NCI-H82 (cell line): Measurements from ENCODE around the gene ABCC6.
"Not testable (repeated sequence)": the region's sequence is repeated elsewhere in the genome, so short reads cannot be mapped to it uniquely, and the experiment has no call there.

Source experiments
- DNase-seq: peaks from one replicate; lab custom pipeline; 2025; lab: John Stamatoyannopoulos, UW

Gene ABCC6

DNA sequence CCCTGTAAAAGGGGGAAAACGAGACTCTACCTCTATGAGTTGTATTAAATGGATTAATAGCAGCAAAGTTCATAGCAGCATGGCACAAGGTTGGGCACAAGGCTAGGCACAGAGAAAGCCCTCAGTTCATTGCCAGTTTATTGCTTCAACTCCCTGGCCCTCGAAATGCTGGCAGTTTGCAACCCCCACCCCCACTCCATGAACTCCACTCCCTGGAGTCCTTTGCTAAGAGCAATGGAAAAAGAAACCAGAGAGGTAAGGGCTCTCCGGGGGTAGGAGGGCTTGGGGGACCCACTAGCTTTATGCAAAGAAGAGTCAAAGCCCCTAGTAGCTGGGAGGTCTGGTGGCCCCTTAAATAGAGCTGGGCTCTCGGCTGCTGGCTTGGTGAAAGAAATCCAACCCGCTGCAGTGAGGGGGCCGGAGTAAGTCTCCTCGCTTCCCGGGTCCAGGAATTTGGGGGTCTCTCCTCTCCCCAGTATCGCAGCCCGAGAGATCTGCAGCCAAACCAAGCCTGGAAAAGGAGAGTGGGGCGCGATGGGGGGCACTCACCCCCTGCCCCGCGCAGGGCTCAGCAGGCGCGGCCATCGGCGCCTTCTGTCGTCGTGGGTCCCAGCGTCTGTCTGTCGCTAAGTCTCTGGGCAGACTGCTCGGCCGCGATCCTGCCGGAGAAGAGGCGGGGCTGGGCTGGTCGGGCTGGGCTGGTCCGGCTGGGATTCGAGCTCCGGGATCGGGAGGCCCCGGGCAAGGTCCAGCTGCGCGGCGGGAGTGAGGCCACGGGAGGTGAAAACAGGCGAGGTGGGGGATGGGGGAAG lies at the start of gene ABCC6:
ABCC6 (minus strand) TSS at position 645 of the 812 bp plus-strand sequence; CDS start at position 585, 60 bp downstream.
- not testable (repeated sequence) for DNase-seq

DNA sequence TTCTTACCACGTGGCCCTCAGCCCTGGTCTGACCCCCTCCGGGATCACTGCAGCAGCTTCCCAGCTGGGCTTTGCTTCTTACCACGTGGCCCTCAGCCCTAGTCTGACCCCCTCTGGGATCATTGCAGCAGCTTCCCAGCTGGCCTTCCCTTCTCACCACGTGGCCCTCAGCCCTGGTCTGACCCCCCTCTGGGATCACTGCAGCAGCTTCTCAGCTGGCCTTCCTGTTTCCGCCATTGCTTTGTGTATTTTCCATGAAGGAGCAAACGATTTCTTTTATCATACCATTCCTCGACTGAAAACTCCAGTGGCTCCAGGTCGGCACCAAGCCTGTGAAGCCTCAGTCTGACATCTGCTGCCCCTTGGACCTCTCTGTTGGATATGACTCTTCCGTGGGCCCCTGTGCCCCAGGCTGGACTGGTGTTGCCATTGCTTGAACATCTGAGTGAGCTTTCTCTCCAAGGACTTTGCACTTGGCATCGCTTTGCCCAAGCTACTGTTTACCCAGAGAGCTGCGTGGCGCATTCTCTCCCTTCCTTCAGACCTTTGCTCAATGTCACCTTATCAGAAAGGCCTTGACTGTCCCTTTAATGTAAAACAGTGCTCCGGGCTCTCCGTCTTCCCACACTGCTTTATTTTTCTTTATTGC lies 49.4 kb upstream of the ABCC6 start:
- DNase-seq = not testable (repeated sequence)

DNA sequence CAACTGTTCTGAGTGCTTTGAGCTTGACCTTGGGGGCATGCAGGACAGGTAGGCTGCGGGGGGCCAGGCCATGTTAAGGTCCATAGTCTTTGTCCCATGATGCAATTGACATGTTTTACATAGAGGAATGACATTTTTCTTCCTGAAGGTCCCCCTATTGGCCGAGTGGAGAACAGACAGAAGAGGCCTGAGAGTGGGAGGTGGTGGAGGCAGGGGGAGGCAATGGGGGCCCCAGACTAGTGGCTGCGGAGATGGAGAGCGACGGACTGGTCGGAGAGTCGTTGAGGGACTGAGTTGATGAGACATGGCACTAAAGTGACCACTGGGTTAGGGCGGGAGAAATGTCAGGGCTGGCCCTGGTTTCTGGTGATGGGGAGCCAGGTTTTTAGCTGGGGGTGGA lies 48.4 kb upstream of the ABCC6 start:
- DNase-seq = not testable (repeated sequence)

DNA sequence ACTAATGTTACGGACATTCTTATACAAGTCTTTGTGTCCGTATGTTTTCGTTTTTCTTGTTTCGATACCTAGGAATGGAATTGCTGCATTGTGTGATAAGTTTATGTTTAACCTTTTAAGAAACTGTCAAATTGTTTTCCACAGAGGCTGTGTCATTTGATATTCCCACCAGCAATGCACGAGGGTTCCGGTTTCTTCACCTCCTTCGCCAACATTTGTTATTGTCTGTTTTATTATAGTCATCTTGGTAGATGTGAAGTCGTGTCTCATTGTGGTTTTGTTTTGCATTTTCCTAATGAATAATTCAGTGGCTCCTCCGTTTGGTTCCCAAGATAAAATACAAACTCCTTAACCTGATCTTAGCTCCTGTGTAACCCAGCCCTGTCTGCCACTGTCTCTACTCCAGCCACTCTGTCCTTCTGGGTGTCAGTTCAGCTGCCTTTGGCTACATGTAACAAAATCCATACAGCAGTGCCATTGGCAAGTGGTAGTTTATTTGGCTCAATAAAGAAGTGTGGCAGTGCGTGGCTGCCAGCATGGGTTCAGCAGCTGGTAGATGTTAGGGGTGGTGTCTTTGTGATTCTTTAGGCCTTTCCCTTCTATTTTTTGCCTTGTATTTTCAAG lies 45.0 kb upstream of the ABCC6 start:
- DNase-seq = not testable (repeated sequence)

DNA sequence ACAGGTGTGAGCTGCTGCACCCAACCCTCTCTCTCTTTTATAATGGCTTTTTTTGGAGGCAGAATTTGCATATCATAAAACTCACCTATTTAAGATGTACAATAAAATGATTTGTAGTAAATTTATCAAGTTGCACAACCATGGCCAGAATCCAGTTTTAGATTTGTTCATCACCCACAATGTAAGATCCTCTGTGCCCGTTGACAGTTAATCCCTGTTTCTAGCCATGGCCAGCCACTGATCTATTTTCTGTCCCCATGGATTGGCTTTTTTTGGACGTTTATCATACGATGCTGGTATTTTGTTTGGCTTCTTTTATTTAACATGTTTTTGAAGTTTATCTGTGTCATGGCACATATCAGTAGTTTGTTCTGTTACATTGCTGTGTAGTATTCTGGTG lies 44.4 kb upstream of the ABCC6 start:
- DNase-seq = not testable (repeated sequence)

DNA sequence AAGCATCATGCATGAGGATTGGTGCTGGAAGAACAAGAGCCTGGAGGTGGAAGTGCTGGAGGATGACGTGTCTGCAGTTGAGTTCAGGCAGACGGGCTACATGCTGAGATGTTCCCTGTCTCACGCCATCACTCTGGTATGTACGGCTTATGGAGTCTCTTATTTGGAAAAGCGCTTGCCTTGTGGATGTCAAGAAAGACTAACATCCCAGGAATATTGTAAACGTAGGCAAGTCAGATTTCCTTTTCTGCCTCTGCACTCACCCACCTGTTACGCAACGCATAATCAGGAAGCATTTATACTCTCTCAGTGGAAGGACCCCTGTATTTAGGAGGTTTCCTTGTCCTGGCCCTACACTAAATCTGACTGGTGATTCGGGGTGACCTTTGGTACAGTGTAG lies 41.8 kb upstream of the ABCC6 start:
- DNase-seq = not testable (repeated sequence)

DNA sequence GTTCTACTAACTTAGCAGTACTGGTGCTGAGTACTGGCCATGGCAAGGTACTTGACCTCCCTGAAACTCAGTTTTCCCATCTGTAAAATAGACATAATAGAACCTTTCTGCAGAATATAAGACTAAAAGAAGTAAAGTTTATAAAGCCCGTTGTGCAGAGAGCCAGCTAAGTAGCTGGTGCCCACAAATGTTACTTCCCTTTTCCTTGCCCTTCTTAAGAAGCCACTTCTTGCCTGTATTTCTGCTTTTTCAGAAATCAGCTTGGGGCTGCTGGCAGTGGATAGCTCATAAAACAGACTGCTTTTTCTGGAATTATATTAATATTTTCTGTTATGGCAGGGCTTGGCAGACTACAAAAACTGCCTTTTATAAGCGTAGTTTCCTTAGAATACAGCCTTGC lies 40.7 kb upstream of the ABCC6 start:
- DNase-seq = not testable (repeated sequence)

DNA sequence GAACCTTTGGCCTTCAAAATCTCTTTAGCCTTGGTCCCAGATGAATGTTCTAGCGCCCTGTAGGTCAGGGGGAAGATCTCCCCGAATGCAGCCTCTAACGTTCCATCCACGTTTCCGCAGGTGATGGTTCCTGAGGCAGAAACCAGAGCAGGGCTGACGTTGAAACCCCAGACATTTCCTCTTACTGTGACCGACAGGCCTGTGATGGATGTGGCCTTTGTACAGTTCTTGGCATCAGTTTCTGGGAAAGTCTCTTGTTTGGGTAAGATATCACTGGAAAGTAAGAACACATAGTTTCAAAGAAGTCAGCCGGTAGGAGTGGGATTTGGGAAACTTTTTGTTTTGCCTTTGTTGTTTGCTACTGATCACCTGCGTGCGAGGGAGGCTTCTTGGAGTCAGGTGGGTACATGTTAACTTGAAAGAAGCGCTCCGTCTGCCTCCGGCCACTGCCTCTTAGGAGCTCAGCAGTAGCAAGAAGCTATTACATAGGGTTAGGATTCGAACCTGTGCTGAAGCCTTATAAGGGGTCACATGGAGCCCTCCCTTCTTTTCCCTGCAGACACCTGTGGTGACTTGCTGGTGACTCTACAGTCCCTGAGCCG lies 39.8 kb upstream of the ABCC6 start:
- DNase-seq = not testable (repeated sequence)

DNA sequence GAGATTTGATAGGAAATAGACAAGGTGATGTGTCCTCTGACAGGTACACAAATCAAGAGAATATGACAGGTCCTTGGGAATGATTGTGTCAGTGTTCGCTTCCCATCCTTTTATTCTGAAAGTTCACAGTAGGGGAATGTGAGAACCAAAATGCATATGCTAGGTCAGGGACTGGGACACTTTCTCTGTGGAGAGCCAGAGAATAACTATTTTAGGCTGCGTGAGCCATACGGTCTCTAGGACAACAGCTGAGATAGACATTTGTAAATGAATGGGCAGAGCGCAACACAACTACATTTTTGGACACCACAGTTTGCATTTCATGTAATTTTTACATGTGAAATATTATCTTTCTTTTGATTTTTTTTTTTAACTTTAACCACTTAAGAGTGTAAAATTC lies 36.7 kb upstream of the ABCC6 start:
- DNase-seq = not testable (repeated sequence)

DNA sequence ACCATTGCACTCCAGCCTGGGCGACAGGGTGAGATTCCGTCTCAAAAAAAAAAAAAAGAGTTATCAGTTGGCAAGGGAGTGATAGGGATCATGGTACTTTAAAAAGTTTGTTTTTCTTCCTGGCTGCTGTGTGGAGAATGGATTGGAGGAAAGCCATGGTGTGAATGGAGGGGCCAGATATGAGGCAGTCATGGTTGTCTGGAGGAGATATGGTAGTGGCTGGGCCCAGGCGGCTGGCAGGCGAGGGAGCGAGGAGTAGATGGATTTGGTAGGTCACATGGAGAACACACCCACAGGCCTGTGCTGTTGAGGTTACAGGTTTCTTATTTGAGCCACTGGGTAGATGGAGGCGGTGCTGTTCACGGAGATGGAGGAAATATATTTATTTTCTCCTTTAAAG lies 35.5 kb upstream of the ABCC6 start:
- DNase-seq = not testable (repeated sequence)

DNA sequence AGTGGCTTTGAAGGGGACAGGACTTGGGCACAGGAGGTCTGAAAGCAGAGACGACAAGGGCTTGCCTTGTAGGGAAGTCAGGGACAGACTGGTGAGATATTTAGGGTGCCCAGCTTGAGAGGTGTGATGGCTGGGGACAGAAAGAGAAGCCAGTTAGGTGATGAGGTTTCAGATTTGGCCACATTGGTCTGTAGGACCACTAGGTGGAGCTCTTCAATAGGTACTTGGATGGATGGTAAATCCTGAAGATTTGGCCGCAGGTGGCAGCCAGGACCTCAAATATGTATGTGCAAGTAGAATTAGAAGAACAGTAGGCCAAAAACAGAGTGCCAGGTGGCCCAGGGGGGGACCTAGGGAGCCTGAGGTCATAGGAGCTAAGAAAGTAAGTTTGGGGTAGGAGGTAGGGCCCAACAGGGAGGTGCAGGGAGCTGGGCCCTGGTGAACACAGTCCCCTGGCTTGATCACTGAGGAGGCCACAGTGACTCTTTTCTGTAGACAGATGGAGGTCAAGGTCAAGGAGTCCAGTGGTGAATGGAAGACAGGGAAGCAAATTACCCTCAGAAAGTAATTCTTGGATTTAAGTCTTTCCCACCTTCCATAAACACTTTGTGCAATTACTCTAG lies 34.1 kb upstream of the ABCC6 start:
- not testable (repeated sequence) for DNase-seq

DNA sequence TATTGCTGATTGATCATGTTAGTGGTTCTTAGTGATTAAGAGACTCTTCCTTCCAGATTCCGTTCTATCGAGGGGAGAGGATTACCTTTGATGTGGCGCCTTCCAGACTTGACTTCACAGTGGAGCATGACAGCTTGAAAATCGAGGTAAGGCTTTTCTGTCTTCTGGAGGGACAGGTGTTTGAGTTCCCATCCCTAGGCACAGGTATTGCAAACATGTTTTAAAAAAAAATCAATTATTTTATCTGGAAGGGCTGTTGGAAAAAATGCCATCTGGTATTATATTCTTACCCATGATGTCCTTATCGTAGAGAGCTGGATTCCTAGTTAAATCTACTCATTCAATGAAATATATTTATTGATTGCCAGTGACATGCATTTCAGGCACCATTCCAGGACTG lies 29.1 kb upstream of the ABCC6 start:
- not testable (repeated sequence) for DNase-seq

DNA sequence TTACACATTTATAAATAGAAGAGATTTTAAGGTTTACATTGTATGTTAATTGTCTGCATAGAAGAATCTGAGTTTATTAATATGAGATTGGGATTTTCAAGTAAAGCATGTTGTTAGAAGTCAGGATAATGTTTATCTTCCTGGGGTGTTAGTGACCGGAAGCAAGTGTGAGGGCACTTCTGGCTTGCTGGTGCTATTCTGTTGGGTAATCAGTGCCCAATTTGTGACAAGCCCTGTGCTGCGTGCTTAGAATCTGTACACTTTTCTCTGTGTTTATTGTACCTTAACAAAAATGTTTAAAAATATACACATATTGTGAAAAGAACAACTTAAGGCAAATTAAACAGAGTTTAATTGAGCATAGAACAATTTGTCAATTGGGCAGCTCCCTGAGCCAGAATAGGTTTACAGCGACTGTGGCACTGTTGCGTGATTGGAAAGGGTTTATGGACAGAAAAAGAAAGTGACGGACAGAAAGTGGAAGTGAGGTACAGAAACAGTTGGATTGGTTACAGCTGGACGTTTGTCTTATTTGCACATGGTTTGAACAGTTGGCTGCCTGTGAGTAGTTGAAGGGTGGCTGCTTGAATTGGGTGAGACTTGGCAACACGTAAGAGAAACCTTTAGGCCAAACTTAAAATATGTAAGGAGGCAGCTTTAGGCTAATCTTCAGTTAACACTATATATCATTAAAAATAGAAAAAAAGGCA lies 26.5 kb upstream of the ABCC6 start:
- not testable (repeated sequence) for DNase-seq

DNA sequence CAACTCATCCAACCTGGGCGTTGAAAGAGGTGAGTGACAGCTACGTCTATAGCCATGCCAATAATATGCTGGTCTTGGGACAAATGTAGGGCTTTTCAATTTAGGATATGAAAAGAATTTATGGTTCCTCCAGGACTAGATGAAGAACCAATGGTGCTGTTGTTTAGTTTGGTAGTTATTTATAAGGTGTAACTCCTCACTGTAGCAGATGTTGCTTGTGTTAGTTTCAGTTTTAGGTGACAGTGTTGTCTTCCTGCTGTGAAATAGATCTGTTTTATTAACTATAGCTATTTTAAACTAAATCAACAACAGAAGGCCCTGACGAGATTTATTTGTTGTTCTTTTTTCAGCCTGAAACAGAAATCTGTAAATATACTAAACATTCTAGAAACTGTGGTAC lies 24.1 kb upstream of the ABCC6 start:
- DNase-seq = not testable (repeated sequence)

DNA sequence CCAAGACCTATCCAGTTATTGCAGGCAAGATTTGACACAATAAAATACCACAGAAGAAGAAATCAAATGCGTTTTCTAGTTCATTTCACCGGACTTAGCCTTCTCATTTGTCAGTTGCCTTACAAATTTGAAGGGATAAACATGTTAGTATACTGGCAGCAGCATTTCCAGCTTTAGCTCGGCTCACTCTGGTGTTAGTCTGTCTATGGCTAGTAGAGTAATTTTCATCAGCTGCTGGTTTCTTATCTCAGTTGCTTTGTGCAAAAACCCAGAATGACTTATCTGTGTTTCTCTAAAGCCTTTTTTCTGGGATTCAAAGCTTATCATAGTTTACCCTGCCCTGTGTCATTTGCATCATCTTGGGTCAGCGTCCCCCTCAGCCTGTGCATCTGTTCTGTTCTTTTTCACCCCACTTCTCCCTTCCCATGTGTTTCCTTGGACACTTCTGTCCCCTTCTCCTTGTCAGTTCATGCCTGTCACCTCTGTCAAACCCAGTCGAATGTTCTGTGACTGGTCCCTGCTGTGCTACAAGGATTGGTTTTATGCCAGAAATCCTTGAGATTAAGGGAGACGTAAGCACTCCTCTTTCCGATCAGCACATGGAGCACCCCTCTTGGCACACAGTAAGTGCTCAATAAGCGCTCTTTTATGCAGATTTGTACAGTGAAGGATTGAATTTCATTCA lies 23.4 kb upstream of the ABCC6 start:
- not testable (repeated sequence) for DNase-seq

DNA sequence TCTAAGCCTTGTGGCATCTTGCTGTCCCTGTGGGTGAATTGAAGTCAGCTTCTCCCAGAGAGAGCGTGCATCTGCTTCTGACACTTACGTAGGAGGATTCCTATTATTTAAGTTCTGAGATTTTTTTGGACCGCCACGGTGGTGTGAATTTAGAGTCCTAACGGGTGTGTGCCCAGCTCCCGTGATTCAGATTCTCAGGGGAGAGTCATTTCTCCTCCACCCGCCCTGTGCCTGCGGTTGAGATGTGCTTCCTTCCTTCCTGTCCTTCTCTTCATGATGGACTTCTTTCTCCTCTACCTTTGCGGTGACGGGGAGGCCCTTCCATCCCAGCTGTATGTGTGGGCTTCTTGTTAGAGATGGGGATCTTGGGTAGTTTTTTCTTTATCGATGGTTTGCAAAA lies 20.6 kb upstream of the ABCC6 start:
- DNase-seq = not testable (repeated sequence)

DNA sequence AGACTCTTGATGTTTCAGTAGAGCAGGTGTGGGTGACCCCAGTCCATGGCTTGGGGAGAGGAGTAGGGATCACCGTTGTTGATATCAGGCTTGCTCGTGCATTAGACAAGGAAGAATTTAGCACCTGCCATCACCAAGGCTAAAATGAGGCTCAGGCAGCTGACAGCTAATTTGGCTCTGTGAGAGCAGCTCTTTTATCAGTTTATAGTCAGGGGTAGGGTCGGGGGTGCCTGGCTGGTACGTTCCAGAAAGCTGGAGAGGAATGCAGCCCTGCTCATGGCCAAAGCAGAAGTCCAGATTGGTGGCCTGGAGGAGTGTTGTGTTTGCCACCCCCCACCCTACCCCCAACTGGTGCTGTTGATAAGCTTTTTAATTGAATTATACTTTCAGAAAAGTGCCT lies 17.4 kb upstream of the ABCC6 start:
- not testable (repeated sequence) for DNase-seq

DNA sequence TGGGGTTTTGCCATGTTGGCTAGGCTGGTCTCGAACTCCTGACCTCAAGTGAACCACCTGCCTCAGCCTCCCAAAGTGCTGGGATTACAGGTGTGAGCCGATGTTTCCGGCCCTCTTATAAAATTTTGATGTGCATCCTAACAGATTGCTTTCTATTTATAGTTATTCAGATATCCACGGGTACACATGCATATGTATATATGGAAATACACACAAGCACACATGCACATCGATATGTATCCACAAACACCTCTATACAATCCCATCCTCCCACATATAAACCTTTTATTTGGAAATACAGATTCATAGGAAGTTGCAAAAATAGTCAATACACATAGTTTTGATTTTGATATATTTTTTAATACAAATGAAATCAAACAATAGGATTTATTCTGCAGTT lies 14.4 kb upstream of the ABCC6 start:
- DNase-seq = not testable (repeated sequence)

DNA sequence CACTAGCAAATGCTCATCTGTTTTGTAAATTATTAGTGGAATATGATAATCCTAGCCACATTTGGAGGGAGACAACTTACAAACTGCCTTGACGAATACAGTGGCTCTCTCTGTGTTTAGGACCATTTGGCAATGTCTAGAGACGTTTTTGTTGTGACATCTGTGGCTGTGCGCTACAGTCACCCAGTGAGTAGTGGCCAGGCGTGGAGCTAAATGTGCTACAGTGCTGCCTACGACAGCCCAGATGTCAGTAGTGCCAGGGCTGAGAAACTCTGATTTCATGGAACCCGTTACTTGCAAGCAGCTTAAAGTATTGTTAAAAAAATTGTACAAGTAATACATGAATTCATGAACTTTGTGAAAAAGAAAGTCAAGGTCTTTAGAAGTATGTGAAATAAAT lies 13.8 kb upstream of the ABCC6 start:
- DNase-seq = not testable (repeated sequence)

DNA sequence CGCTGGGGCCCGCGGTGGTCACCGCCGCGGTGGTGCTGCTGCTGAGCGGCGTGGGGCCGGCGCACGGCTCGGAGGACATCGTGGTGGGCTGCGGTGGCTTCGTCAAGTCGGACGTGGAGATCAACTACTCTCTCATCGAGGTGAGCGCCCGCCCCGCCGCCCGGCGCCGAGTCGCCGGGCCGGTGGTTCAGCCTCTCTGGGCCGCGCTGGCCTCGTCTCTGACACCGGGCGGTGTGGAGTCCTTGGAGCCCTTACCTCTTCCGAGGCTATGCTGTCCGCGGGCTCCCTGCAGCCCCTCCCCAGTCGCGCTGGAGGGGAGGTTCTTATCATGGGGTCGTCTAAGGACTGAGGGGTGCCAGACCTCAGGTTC lies 9.4 kb upstream of the ABCC6 start:
- not testable (repeated sequence) for DNase-seq
